Spleen (tissue), 11 donors: ENCODE measurements around the gene ZSCAN5B. TPM values are rescaled to one million over a fixed set of nuclear protein-coding genes. Genes with fewer than 3 reads are reported as not detected.

Experiments used
- DNase-seq: peaks from one replicate; pipeline ENCODE4 v3.0.0-alpha.2; 2020
- H3K27ac ChIP-seq, 8 donors: fragments of 200-600 bp; sonication (generic) in 7 of 8; 1 replicate in 4 of 8; 2 replicates in 4 of 8; pipeline versions ENCODE4 v1.5.0 to v1.8.0; 2016 to 2021; ENCODE audit warnings: inconsistent platforms in 4 of 8, mild to moderate bottlenecking in 4 of 8, moderate library complexity in 1 of 8
- H3K27me3 ChIP-seq, 7 donors: fragments of 200-600 bp; sonication (generic) in 6 of 7; replicated peaks in 1 of 7; 1 replicate in 4 of 7; 2 replicates in 3 of 7; pipeline versions ENCODE4 v1.5.0 to v1.8.0; 2016 to 2021; ENCODE audit warnings: inconsistent platforms in 3 of 7, mild to moderate bottlenecking in 1 of 7
- H3K36me3 ChIP-seq, 6 donors: fragments of 200-600 bp; sonication (generic) in 5 of 6; 1 replicate in 4 of 6; 2 replicates in 2 of 6; pipeline versions ENCODE4 v1.5.0 to v1.8.0; 2016 to 2021; ENCODE audit warnings: inconsistent platforms in 2 of 6
- H3K4me1 ChIP-seq, 6 donors: fragments of 200-600 bp; sonication (generic) in 5 of 6; 1 replicate in 3 of 6; 2 replicates in 3 of 6; pipeline versions ENCODE4 v1.5.0 to v1.8.0; 2016 to 2021; ENCODE audit warnings: inconsistent platforms in 3 of 6
- H3K4me3 ChIP-seq, 8 donors: fragments of 200-600 bp; sonication (generic) in 7 of 8; 1 replicate in 4 of 8; 2 replicates in 4 of 8; pipeline versions ENCODE4 v1.5.0 to v1.8.0; 2016 to 2021; ENCODE audit warnings: inconsistent platforms in 4 of 8, mild to moderate bottlenecking in 4 of 8, moderate library complexity in 2 of 8
- H3K9me3 ChIP-seq, 8 donors: fragments of 200-600 bp; sonication (generic) in 7 of 8; 1 replicate in 4 of 8; 2 replicates in 4 of 8; pipeline versions ENCODE4 v1.5.0 to v1.8.0; 2016 to 2021; ENCODE audit warnings: inconsistent platforms in 4 of 8
- POLR2A ChIP-seq, 3 donors: fragments of 450-650 bp; IDR thresholded peaks; one replicate each; pipeline ENCODE4 v1.5.1; 2017; ENCODE audit warnings: antibody characterized with exemption in 3 of 3, mild to moderate bottlenecking in 1 of 3
- POLR2AphosphoS5 ChIP-seq, 3 donors: sonication (generic); formaldehyde crosslinking; IDR thresholded peaks; one replicate each; pipeline ENCODE4 v1.5.1; 2017; ENCODE audit warnings: antibody characterized with exemption in 3 of 3
- WGBS, 5 donors: extraction: QIAGEN DNeasy Blood & Tissue Kit in 3 of 5; methylation state at CpG; one replicate each; pipeline versions ENCODE4 v1.1.5 to v1.1.7; 2013 to 2018; 5-methylcytosine and 5-hydroxymethylcytosine counted together
- intact Hi-C: fragments of 100-400 bp; cut with DNase I; formaldehyde crosslinking; loops from one replicate; pipeline ENCODE4 v1.15.0; 2023; ENCODE audit warnings: low total_unique reads
- polyA plus RNA-seq, 3 donors: library from polyadenylated mRNA; stranded (reverse); fragments of 200-250 nt; gene quantifications; one replicate each; pipeline ENCODE4 v1.2.1, GENCODE V29; 2013
- total RNA-seq, 7 donors: library from RNA; depleted of rRNA in 3 of 7; stranded (reverse); fragments of >200 nt in 3 of 7; fragmentation: NEBNext Ultra II Directional in 4 of 7; extraction: Animal tissue kit (Norgen Biotek cat#: 25700) in 4 of 7; gene quantifications; one replicate each; pipeline versions ENCODE4 v1.1.0 to v1.2.1, GENCODE V29; 2016 to 2021
- TF ChIP-seq, protein P1 (sequence below), 11 experiments: fragments of 200-600 bp in 7 of 11; fragments of 450-650 bp in 4 of 11; sonication (generic) in 4 of 11; IDR thresholded peaks in 8 of 11; conservative IDR thresholded peaks in 3 of 11; 1 replicate in 7 of 11; 2 replicates in 4 of 11; pipeline versions ENCODE4 v1.4.0 to v1.8.0; 2016 to 2021; ENCODE audit warnings: antibody characterized with exemption in 11 of 11, inconsistent platforms in 4 of 11, mild to moderate bottlenecking in 1 of 11
- donor health status: healthy with polysubstance abuse.
- donor health status: DM: no; HTN: no; CAD: no; lungs with moderate emphysema.
- donor health status: DM: no; HTN: no; CAD: no.
- donor health status: Bipolar disorder and iron deficiency.
- donor health status: healthy.
- donor health status: DM: no; HTN: no; CAD: no.
- donor health status: DM: yes; HTN: yes; CAD: no.

Gene ZSCAN5B
- total and polyA plus RNA-seq, 10 donors, result 0.03 to 0.11 TPM; not detected in 8

DNA sequence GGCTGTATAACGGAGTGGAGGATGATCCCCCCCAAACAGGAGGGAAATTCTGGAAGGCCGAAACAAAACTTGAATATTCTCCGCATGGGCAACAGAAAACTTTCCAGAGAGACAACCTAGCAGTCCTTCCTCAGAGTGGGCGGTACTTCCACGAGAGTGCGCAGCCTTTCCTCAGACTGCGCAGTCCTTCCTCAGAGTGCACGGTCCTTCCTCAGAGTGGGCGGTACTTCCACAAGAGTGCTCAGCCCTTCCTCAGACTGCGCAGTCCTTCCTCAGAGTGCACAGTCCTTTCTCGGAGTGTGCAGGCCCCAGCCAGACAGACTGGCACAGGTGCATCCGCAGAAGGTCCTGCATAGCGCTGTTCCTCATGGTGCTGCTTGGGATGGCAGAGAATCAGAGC, 34.5 kb downstream of the ZSCAN5B start:
- peaks cover 0 to 37% (median 28%) of the 10 kb centered on the region in 6 donors for H3K36me3 ChIP-seq
- intact Hi-C loops, result no loop called here
- H3K9me3 ChIP-seq, result no peaks in the 10 kb centered on the region
- TF ChIP-seq POLR2A (IDR thresholded peaks at IDR 0.05), result no peak
- TF ChIP-seq, protein P1, sequence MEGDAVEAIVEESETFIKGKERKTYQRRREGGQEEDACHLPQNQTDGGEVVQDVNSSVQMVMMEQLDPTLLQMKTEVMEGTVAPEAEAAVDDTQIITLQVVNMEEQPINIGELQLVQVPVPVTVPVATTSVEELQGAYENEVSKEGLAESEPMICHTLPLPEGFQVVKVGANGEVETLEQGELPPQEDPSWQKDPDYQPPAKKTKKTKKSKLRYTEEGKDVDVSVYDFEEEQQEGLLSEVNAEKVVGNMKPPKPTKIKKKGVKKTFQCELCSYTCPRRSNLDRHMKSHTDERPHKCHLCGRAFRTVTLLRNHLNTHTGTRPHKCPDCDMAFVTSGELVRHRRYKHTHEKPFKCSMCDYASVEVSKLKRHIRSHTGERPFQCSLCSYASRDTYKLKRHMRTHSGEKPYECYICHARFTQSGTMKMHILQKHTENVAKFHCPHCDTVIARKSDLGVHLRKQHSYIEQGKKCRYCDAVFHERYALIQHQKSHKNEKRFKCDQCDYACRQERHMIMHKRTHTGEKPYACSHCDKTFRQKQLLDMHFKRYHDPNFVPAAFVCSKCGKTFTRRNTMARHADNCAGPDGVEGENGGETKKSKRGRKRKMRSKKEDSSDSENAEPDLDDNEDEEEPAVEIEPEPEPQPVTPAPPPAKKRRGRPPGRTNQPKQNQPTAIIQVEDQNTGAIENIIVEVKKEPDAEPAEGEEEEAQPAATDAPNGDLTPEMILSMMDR (IDR thresholded peaks at IDR 0.05 in 8 of 11, conservative IDR thresholded peaks at IDR 0.05 in 3 of 11), result no peak
- no peak overlapping the region for H3K4me3 ChIP-seq
- DNase-seq, result no peak
- 83 to 92% (median 86%) methylated on average over 13 of the region's 13 CpGs for WGBS, 5 donors
- peaks cover 0 to 8% (median 0%) of the 10 kb centered on the region in 7 donors for H3K27me3 ChIP-seq
- H3K4me1 ChIP-seq, result no peaks in the 10 kb centered on the region
- H3K27ac ChIP-seq, result no peak overlapping the region

DNA sequence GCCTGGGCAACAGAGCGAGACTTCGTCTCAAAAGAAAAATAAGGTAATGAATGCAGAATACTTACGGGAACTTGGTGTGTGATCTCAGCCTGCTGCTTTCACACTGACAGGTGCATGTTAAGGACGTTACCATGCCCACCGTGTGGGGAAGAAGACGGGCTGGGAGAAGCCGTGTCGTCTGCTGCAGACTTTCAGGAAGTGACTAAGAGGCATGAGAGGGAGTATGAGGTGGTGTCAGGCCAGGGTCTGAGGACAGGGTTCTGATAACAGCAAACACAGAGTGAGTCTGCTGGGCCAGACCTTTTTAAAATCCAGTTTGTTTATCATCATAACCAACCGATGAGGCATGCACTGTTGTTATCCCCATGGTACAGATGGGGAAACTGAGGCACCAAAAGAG, 35.3 kb downstream of the ZSCAN5B start:
- no peak overlapping the region for H3K4me3 ChIP-seq
- WGBS, 5 donors, result 21 to 42% (median 26%) methylated on average over 9 of the region's 9 CpGs
- H3K27ac ChIP-seq, result no peak overlapping the region
- H3K9me3 ChIP-seq, result no peaks in the 10 kb centered on the region
- DNase-seq, result no peak
- peaks cover 0 to 45% (median 29%) of the 10 kb centered on the region in 6 donors for H3K36me3 ChIP-seq
- peaks cover 0 to 7% (median 0%) of the 10 kb centered on the region in 7 donors for H3K27me3 ChIP-seq
- peaks cover 0 to 3% (median 0%) of the 10 kb centered on the region in 6 donors for H3K4me1 ChIP-seq
- TF ChIP-seq, protein P1 (IDR thresholded peaks at IDR 0.05 in 8 of 11, conservative IDR thresholded peaks at IDR 0.05 in 3 of 11), result no peak
- TF ChIP-seq POLR2A (IDR thresholded peaks at IDR 0.05) (no peak), POLR2AphosphoS5 (IDR thresholded peaks at IDR 0.05) (no peak)
- intact Hi-C loops, result no loop called here

DNA sequence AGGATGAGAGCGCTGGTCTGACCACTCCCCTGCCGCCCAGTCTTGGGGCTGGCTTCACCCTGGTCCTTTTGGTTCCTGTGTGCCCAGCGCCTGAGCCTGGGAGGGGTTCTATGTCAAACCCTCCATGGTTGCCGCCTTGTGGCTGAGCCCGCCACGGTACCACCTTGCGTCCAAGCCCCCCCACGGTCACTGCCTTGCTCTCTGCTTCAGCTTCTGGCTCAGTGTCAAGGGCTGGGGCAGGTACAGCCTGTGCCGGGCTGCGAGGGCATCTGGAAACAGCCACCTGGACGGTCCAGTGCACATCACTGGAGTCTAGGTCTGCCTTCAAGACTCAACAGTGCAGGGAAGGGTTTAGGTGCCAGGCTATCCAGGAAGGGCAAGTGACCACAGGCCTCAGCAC, 36.0 kb downstream of the ZSCAN5B start:
- Histone ChIP-seq H3K4me1 (peaks cover 0 to 9% (median 0%) of the 10 kb centered on the region in 6 donors), H3K36me3 (peaks cover 0 to 52% (median 30%) of the 10 kb centered on the region in 6 donors), H3K27me3 (peaks cover 0 to under 1% (median 0%) of the 10 kb centered on the region in 7 donors), H3K9me3 (no peaks in the 10 kb centered on the region), H3K27ac (no peak overlapping the region), H3K4me3 (no peak overlapping the region)
- 94 to 98% (median 95%) methylated on average over 10 to 11 of the region's 11 CpGs for WGBS, 5 donors
- intact Hi-C loops, result no loop called here
- no peak for DNase-seq
- TF ChIP-seq, protein P1 (IDR thresholded peaks at IDR 0.05 in 8 of 11, conservative IDR thresholded peaks at IDR 0.05 in 3 of 11), result no peak
- peak in 1 of 3 donors; percentile 38 for TF ChIP-seq POLR2AphosphoS5 (IDR thresholded peaks at IDR 0.05)
- no peak for TF ChIP-seq POLR2A (IDR thresholded peaks at IDR 0.05)

DNA sequence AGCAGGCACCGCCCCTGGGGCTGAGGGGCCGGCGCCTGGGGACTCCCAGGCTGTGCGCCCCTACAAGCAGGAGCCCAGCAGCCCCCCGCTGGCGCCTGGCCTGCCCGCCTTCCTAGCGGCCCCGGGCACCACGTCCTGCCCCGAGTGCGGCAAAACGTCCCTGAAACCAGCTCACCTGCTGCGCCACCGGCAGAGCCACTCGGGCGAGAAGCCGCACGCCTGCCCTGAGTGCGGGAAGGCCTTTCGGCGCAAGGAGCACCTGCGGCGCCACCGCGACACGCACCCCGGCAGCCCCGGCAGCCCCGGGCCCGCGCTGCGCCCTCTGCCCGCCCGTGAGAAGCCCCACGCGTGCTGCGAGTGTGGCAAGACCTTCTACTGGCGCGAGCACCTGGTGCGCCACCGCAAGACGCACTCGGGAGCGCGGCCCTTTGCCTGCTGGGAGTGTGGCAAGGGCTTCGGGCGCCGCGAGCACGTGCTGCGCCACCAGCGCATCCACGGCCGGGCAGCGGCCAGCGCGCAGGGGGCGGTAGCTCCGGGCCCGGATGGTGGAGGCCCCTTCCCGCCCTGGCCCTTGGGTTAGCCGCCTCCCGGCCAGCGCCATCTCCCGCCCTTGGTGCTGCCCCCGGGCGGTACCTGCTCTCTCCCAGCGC, 37.8 kb downstream of the ZSCAN5B start:
- Histone ChIP-seq H3K27me3 (no peaks in the 10 kb centered on the region), H3K4me3 (no peak overlapping the region), H3K27ac (no peak overlapping the region), H3K36me3 (peaks cover 0 to 70% (median 36%) of the 10 kb centered on the region in 6 donors), H3K4me1 (peaks cover 0 to 13% (median 0%) of the 10 kb centered on the region in 6 donors), H3K9me3 (no peaks in the 10 kb centered on the region)
- 97 to 98% (median 97%) methylated on average over 41 to 69 of the region's 69 CpGs for WGBS, 5 donors
- TF ChIP-seq, protein P1 (IDR thresholded peaks at IDR 0.05 in 8 of 11, conservative IDR thresholded peaks at IDR 0.05 in 3 of 11), result no peak
- no peak for TF ChIP-seq POLR2AphosphoS5 (IDR thresholded peaks at IDR 0.05)
- no peak for TF ChIP-seq POLR2A (IDR thresholded peaks at IDR 0.05)
- no peak for DNase-seq
- intact Hi-C loops, result no loop called here
